Measurements from ENCODE around the gene TUBA8.
A peak's percentile ranks its signal among the peaks of the same experiment; 100 is the strongest.
"Not testable (repeated sequence)": the region's sequence is repeated elsewhere in the genome, so short reads cannot be mapped to it uniquely, and the experiment has no call there.

The TUBA8 gene

GRCh38 chr22:18130699-18131429 lies 20.3 kb downstream of the TUBA8 start:
- DNase-seq: no peak

GRCh38 chr22:18133452-18133851 lies 22.8 kb downstream of the TUBA8 start:
- no peak for DNase-seq

DNA sequence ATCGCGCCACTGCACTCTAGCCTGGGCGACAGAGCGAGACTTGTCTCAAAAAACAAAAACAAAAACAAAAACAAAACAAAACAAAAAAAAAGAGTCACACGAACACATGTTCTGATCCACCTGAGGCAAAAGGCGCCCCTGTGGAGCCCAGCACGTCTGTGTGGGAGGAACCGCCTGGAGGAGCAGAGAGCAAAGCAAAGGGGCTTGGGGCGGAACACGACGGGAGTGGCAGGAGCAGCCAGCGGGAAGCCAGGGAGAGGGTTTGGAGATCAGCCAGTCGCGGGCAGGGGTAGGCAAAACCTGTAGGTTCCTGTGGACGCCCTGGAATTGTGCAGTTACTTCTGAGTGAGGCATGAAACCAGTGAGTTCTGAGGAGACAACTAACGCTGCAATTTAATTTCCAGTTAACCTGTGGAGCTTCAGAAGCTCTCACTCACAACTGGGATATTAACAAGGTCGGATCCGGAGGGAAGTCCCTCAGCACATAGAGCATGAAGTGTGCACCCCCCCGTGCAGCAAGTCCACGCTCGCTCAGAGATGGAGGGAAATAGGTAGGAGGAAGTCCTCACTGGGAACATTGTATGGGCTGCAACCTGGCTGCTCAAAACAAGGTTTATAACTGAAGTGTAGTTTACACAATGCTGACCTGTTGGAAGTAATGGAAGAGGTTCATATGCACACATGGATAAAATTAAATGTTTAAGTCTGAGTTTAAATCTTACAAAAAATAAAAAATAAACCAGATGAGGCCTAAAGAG lies 26.1 kb downstream of the TUBA8 start:
- no peak for DNase-seq

DNA sequence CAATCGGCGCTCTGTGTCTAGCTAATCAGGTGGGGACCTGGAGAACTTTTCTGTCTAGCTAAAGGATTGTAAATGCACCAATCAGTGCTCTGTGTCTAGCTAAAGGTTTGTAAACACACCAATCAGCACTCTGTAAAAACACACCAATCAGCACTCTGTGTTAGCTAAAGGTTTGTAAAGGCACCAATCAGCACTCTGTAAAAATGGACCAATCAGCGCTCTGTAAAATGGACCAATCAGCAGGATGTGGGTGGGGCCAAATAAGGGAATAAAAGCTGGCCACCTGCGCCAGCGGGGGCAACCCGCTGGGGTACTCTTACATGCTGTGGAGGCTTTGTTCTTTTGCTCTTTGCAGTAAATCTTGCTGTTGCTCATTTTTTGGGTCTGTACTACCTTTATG lies 30.4 kb downstream of the TUBA8 start:
- not testable (repeated sequence) for DNase-seq

- no peak for DNase-seq
Observed at GRCh38 chr22:18144105-18144504, 33.5 kb downstream of the TUBA8 start.

DNA sequence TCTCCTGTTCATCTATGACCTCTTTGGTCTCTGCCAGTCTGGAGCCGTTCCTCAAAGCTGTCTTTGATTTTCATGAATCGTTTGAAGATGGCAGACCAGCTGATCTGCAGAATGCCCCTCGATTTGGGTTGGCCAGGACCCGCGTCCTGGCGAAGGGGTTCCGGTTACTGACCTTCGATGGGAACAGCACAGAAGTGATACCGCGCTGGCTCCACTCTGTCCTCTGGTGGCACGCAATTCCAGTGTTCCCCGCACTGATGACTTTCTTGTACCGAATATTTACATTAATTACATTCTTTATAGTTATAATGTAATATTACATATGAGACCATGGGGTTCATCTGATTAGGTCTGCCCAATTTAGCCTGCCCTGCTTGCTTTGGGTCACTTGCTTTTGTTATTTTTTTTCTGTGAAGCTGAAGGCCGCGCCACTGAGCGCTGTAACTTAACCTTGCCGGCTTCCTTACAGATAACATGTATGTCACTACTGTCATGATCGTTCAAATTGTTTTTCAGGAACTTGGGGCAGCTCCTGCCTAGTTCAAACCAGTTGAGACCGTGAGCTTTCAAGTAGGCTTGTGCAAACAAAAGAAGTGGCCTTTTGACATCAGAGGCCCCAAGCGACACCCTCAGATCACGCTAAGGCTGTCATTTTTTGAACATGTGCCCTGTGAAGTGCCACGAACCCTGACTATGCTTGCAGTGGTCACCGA lies 35.2 kb downstream of the TUBA8 start:
- no peak for DNase-seq

DNA sequence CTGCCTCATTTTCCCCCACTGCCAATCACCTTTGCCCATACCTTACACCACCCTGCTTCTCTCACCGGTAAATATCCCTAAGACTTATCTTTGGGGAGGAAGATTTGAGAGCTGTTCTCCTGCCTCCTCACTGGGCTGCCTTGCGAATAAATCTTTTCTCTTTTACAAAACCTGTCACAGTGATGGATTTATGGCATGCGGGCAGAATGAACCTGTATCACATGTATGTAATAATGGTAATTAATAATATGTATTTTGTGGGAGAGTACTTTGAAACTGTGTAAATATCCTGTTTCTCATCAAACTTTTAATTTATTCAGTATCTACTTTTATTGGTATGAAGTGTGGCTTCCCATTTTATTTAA lies 35.8 kb downstream of the TUBA8 start:
- no peak for DNase-seq

GRCh38 chr22:18147791-18148190 lies 37.2 kb downstream of the TUBA8 start:
- DNase-seq: no peak

- DNase-seq: no peak
Observed at GRCh38 chr22:18148293-18148965, 37.8 kb downstream of the TUBA8 start.

DNA sequence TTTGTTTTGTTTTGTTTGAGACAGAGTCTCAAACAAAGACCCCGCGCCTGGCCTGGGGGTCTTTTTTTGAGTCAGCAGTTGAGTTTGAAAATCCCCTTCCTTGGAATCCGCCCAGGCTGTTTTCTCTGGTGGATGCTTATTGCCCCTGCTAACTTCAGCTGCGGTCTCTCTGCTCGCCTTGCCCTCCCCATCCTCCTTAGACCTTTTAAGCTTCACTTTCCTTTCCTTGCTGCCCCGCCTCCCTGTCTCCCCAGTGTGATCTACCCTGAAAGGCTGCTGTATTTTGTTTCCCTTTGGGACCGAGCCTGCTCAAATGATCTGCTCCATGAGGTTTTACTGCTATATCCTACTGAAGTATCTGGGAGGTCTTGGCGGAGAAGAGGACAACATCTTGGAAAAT lies 41.9 kb downstream of the TUBA8 start:
- DNase-seq: no peak

- no peak for DNase-seq
Observed at GRCh38 chr22:18154821-18155390, 44.3 kb downstream of the TUBA8 start.

DNA sequence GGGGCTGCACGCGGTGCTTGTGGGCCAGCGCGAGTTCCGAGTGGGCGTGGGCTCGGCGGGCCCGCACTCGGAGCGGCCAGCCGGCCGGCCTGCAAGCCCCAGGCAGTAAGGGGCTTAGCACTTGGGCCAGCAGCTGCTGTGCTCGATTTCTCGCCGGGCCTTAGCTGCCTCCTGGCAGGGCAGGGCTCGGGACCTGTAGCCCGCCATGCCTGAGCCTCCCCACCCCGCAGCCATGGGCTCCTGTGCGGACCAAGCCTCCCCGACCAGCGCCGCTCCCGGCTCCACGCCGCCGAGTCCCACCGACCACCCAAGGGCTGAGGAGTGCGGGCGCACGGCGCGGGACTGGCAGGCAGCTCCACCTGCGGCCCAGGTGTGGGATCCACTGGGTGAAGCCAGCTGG lies 44.9 kb downstream of the TUBA8 start:
- not testable (repeated sequence) for DNase-seq

GRCh38 chr22:18156878-18157713 lies 46.5 kb downstream of the TUBA8 start:
- peak; percentile 43 for DNase-seq

GRCh38 chr22:18157714-18158028 lies 47.1 kb downstream of the TUBA8 start:
- no peak for DNase-seq

DNA sequence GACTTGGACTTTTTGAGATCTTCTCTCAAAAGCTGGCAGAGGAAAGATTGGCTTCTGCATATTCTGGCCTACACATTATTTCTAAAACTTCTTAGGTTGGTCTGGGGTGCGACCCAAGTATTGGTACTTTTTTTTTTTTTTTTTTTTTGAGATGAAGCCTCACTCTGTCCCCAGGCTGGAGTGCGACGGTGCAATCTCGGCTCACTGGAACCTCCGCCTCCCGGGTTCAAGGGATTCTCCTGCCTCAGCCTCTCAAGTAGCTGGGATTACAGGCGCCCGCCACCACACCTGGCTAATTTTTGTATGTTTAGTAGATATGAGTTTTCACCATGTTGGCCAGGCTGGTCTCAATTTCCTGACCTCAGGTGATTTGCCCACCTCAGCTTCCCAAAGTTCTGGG lies 50.0 kb downstream of the TUBA8 start:
- not testable (repeated sequence) for DNase-seq

DNA sequence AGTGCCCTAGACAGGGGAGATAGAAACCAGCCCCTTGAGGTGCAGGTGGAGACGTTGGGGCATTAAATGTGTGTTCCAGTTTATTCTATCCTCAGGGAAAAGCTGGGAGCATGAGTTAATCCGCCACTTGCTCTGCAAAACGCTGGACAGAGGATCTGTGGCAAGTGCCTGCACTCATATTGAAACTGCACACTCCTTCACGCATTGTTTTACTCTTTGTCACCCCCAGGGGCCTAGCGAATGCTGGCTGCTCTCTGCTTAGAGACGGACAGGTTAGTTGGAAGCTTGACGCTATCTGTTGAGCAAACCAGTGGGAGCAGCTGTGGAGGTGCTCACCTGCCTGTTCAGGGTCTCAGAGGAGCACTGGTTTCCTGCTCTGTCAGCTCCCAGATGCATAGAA lies 53.2 kb downstream of the TUBA8 start:
- DNase-seq: not testable (repeated sequence)

- DNase-seq: peak; percentile 77
Observed at GRCh38 chr22:18164584-18164983, 54.0 kb downstream of the TUBA8 start.

DNA sequence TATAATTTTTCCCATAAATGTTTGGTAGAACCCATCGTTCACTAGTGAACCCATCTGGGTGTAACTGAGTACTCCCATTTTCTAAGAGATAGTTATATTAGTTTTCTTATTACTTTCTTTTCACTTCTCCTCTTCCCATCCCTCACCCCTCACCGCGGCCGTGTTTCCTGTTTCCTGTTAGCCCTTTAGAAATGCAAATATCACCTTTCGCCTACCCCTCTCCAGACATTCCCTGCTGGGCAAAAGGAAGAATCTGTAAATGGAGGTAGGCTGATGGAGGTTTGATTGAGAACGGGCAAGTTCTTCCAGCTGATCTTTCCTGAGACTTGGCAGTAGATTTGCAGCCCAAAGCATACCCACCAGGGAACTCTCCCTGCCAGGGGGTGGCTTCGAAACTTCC lies 54.7 kb downstream of the TUBA8 start:
- DNase-seq: not testable (repeated sequence)

- DNase-seq: not testable (repeated sequence)
Observed at GRCh38 chr22:18170284-18170683, 59.7 kb downstream of the TUBA8 start.

- DNase-seq: not testable (repeated sequence)
Observed at GRCh38 chr22:18172203-18172602, 61.6 kb downstream of the TUBA8 start.

DNA sequence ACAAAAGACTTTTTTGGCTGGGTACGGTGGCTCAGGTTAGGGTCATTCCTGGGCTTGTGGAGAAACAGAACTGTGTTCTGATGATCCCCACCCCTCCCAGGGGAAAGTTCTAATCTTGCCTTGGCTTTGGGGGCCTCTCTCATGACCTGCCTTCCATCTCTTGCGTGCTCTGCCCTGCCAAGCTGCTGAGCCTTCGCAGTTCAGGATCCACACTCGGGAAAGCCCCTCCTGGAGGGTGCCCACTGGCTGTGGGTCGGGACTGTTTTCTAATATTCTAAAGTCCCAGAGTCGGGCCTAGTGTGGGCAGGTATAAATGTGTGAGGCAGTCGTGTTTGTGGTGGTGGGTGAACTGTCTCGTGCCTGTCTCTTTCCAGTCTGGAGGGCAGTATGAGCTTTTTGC lies 62.2 kb downstream of the TUBA8 start:
- not testable (repeated sequence) for DNase-seq

DNA sequence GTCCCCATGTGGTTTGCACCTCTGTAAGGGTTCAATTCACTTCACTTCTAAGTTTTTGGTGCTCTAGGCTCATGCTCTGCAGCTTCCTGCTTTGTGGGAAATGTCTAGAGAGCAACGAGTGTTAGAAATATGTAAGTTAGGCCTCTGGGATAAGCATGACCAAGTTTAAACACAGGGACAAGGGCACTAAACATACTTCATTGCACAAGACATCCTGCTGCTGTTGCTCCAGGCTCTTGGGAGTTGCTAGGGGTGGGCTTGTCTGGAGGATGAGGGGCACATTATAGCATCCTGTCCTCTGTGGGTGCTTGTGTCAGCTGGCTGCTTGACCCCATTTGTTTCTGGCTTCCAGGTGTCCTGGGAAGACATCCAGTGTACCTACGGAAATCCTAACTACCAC lies 62.8 kb downstream of the TUBA8 start:
- DNase-seq: not testable (repeated sequence)
